IPS-NIHi7 (cell line): ENCODE measurements around the gene TAAR6.
A peak's percentile ranks its signal among the peaks of the same experiment; 100 is the strongest.
"Not testable (repeated sequence)": the region's sequence is repeated elsewhere in the genome, so short reads cannot be mapped to it uniquely, and the experiment has no call there.

Experiments used
- DNase-seq: peaks from one replicate; pipeline ENCODE4 v3.0.0; 2012; ENCODE audit warnings: mixed read lengths; ENCODE audit errors: extremely low spot score

The TAAR6 gene

GRCh38 chr6:132589454-132589853 is 19.3 kb downstream of the TAAR6 start, which contains the start of gene TAAR5:
TSS of gene TAAR5 (minus strand) at chr6:132589741. CDS start at chr6:132589686, 55 bp downstream.
- no peak for DNase-seq

- DNase-seq = no peak
Observed at GRCh38 chr6:132590362-132590761, 20.2 kb downstream of the TAAR6 start.

- no peak for DNase-seq
Observed at GRCh38 chr6:132592855-132593254, 22.7 kb downstream of the TAAR6 start.

- no peak for DNase-seq
Observed at GRCh38 chr6:132596201-132596600, 26.1 kb downstream of the TAAR6 start.

GRCh38 chr6:132598473-132598872 is 28.4 kb downstream of the TAAR6 start:
- DNase-seq = peak; percentile 64

- not testable (repeated sequence) for DNase-seq
Observed at GRCh38 chr6:132600900-132601299, 30.8 kb downstream of the TAAR6 start.

GRCh38 chr6:132604635-132605152 is 34.6 kb downstream of the TAAR6 start:
- no peak for DNase-seq

- DNase-seq = no peak
Observed at GRCh38 chr6:132607544-132608233, 37.6 kb downstream of the TAAR6 start.

- no peak for DNase-seq
Observed at GRCh38 chr6:132611616-132612015, 41.5 kb downstream of the TAAR6 start.

GRCh38 chr6:132612449-132613108 is 42.5 kb downstream of the TAAR6 start:
- DNase-seq = no peak

- no peak for DNase-seq
Observed at GRCh38 chr6:132614554-132614953, 44.4 kb downstream of the TAAR6 start.

GRCh38 chr6:132616677-132617076 is 46.6 kb downstream of the TAAR6 start:
- no peak for DNase-seq
